ENCODE data around the gene TBC1D14. TPM values are rescaled to one million over a fixed set of nuclear protein-coding genes. Genes with fewer than 3 reads are reported as not detected.

Gene TBC1D14
- total RNA-seq, 1 experiment from 2014 or later: 36.3 TPM

GRCh38 chr4:6887591-6888371, 21.8 kb upstream of the TBC1D14 start:
- no peaks in the 10 kb centered on the region for H3K9me3 ChIP-seq (ENCODE audit: control insufficient read depth, insufficient read depth, low read depth, low read length)
- no TSS peak for BruUV-seq (replicated peaks)
- ChIA-PET POLR2A (no interaction called here), CTCF (no interaction called here)
- no peak for ATAC-seq
- H3K4me1 ChIP-seq (ENCODE audit: control insufficient read depth, insufficient read depth, low read length): no peaks in the 10 kb centered on the region
- no peak overlapping the region for H3K27ac ChIP-seq (ENCODE audit: low read length)
- H3K4me3 ChIP-seq (ENCODE audit: low read depth in 2 of 2, low read length in 2 of 2): no peak overlapping the region
- no peaks in the 10 kb centered on the region for H3K36me3 ChIP-seq (ENCODE audit: control insufficient read depth, insufficient read depth, low read length)
- intact Hi-C loops (cut with micrococcal nuclease; ENCODE audit: unreplicated experiment): no loop called here
- H3K27me3 ChIP-seq (ENCODE audit: control insufficient read depth, insufficient read depth, low read length): no peaks in the 10 kb centered on the region
- TF ChIP-seq SIN3A (IDR thresholded peaks at IDR 0.05; ENCODE audit: borderline replicate concordance, insufficient read depth, low read depth, low read length): no peak
- TF ChIP-seq CTCF (IDR thresholded peaks at IDR 0.05): no peak
- no peak for TF ChIP-seq REST (IDR thresholded peaks at IDR 0.05; ENCODE audit: insufficient read depth in 1 of 2, low read depth in 2 of 2, low read length in 1 of 2)
- TF ChIP-seq POLR2AphosphoS5 (IDR thresholded peaks at IDR 0.05; ENCODE audit: low read depth, low read length): no peak
- no peak for TF ChIP-seq TCF7L2 (IDR thresholded peaks at IDR 0.05; ENCODE audit: low read depth, low read length)
- no peak for DNase-seq (ENCODE audit: low read depth, low spot score)
- in situ Hi-C loops (cut with HindIII; ENCODE audit: low pct_unique_long_range_greater_than_20kb, low sequenced_read_pairs): no loop called here

- Histone ChIP-seq H3K4me3 (ENCODE audit: low read depth in 2 of 2, low read length in 2 of 2) (no peak overlapping the region), H3K9me3 (ENCODE audit: control insufficient read depth, insufficient read depth, low read depth, low read length) (no peaks in the 10 kb centered on the region), H3K36me3 (ENCODE audit: control insufficient read depth, insufficient read depth, low read length) (no peaks in the 10 kb centered on the region), H3K27me3 (ENCODE audit: control insufficient read depth, insufficient read depth, low read length) (no peaks in the 10 kb centered on the region), H3K4me1 (ENCODE audit: control insufficient read depth, insufficient read depth, low read length) (no peaks in the 10 kb centered on the region), H3K27ac (ENCODE audit: low read length) (no peak overlapping the region)
- BruUV-seq (replicated peaks): no TSS peak
- TF ChIP-seq SIN3A (IDR thresholded peaks at IDR 0.05; ENCODE audit: borderline replicate concordance, insufficient read depth, low read depth, low read length): no peak
- TF ChIP-seq POLR2AphosphoS5 (IDR thresholded peaks at IDR 0.05; ENCODE audit: low read depth, low read length): no peak
- no peak for TF ChIP-seq REST (IDR thresholded peaks at IDR 0.05; ENCODE audit: insufficient read depth in 1 of 2, low read depth in 2 of 2, low read length in 1 of 2)
- TF ChIP-seq TCF7L2 (IDR thresholded peaks at IDR 0.05; ENCODE audit: low read depth, low read length): no peak
- no peak for TF ChIP-seq CTCF (IDR thresholded peaks at IDR 0.05)
- in situ Hi-C loops (cut with HindIII; ENCODE audit: low pct_unique_long_range_greater_than_20kb, low sequenced_read_pairs): no loop called here
- DNase-seq (ENCODE audit: low read depth, low spot score): no peak
- ChIA-PET POLR2A (no interaction called here), CTCF (no interaction called here)
- intact Hi-C loops (cut with micrococcal nuclease; ENCODE audit: unreplicated experiment): no loop called here
- ATAC-seq: no peak
Observed at GRCh38 chr4:6888506-6889071, 21.0 kb upstream of the TBC1D14 start.
